Spleen (tissue), 11 donors: Measurements from ENCODE around the gene CIC. TPM values are rescaled to one million over a fixed set of nuclear protein-coding genes. Genes with fewer than 3 reads are reported as not detected.

Experiments used
- DNase-seq: peaks from one replicate; pipeline ENCODE4 v3.0.0-alpha.2; 2020
- H3K27ac ChIP-seq, 8 donors: fragments of 200-600 bp; sonication (generic) in 7 of 8; 1 replicate in 4 of 8; 2 replicates in 4 of 8; pipeline versions ENCODE4 v1.5.0 to v1.8.0; 2016 to 2021; ENCODE audit warnings: inconsistent platforms in 4 of 8, mild to moderate bottlenecking in 4 of 8, moderate library complexity in 1 of 8
- H3K27me3 ChIP-seq, 7 donors: fragments of 200-600 bp; sonication (generic) in 6 of 7; replicated peaks in 1 of 7; 1 replicate in 4 of 7; 2 replicates in 3 of 7; pipeline versions ENCODE4 v1.5.0 to v1.8.0; 2016 to 2021; ENCODE audit warnings: inconsistent platforms in 3 of 7, mild to moderate bottlenecking in 1 of 7
- H3K36me3 ChIP-seq, 6 donors: fragments of 200-600 bp; sonication (generic) in 5 of 6; 1 replicate in 4 of 6; 2 replicates in 2 of 6; pipeline versions ENCODE4 v1.5.0 to v1.8.0; 2016 to 2021; ENCODE audit warnings: inconsistent platforms in 2 of 6
- H3K4me1 ChIP-seq, 6 donors: fragments of 200-600 bp; sonication (generic) in 5 of 6; 1 replicate in 3 of 6; 2 replicates in 3 of 6; pipeline versions ENCODE4 v1.5.0 to v1.8.0; 2016 to 2021; ENCODE audit warnings: inconsistent platforms in 3 of 6
- H3K4me3 ChIP-seq, 8 donors: fragments of 200-600 bp; sonication (generic) in 7 of 8; 1 replicate in 4 of 8; 2 replicates in 4 of 8; pipeline versions ENCODE4 v1.5.0 to v1.8.0; 2016 to 2021; ENCODE audit warnings: inconsistent platforms in 4 of 8, mild to moderate bottlenecking in 4 of 8, moderate library complexity in 2 of 8
- H3K9me3 ChIP-seq, 8 donors: fragments of 200-600 bp; sonication (generic) in 7 of 8; 1 replicate in 4 of 8; 2 replicates in 4 of 8; pipeline versions ENCODE4 v1.5.0 to v1.8.0; 2016 to 2021; ENCODE audit warnings: inconsistent platforms in 4 of 8
- CTCF ChIP-seq, 11 experiments: fragments of 200-600 bp in 7 of 11; fragments of 450-650 bp in 4 of 11; sonication (generic) in 4 of 11; IDR thresholded peaks in 8 of 11; conservative IDR thresholded peaks in 3 of 11; 1 replicate in 7 of 11; 2 replicates in 4 of 11; pipeline versions ENCODE4 v1.4.0 to v1.8.0; 2016 to 2021; ENCODE audit warnings: antibody characterized with exemption in 11 of 11, inconsistent platforms in 4 of 11, mild to moderate bottlenecking in 1 of 11
- POLR2A ChIP-seq, 3 donors: fragments of 450-650 bp; IDR thresholded peaks; one replicate each; pipeline ENCODE4 v1.5.1; 2017; ENCODE audit warnings: antibody characterized with exemption in 3 of 3, mild to moderate bottlenecking in 1 of 3
- POLR2AphosphoS5 ChIP-seq, 3 donors: sonication (generic); formaldehyde crosslinking; IDR thresholded peaks; one replicate each; pipeline ENCODE4 v1.5.1; 2017; ENCODE audit warnings: antibody characterized with exemption in 3 of 3
- WGBS, 5 donors: extraction: QIAGEN DNeasy Blood & Tissue Kit in 3 of 5; methylation state at CpG; one replicate each; pipeline versions ENCODE4 v1.1.5 to v1.1.7; 2013 to 2018; 5-methylcytosine and 5-hydroxymethylcytosine counted together
- intact Hi-C: fragments of 100-400 bp; cut with DNase I; formaldehyde crosslinking; loops from one replicate; pipeline ENCODE4 v1.15.0; 2023; ENCODE audit warnings: low total_unique reads
- polyA plus RNA-seq, 3 donors: library from polyadenylated mRNA; stranded (reverse); fragments of 200-250 nt; gene quantifications; one replicate each; pipeline ENCODE4 v1.2.1, GENCODE V29; 2013
- total RNA-seq, 7 donors: library from RNA; depleted of rRNA in 3 of 7; stranded (reverse); fragments of >200 nt in 3 of 7; fragmentation: NEBNext Ultra II Directional in 4 of 7; extraction: Animal tissue kit (Norgen Biotek cat#: 25700) in 4 of 7; gene quantifications; one replicate each; pipeline versions ENCODE4 v1.1.0 to v1.2.1, GENCODE V29; 2016 to 2021
- donor health status: healthy with polysubstance abuse.
- donor health status: DM: no; HTN: no; CAD: no; lungs with moderate emphysema.
- donor health status: DM: no; HTN: no; CAD: no.
- donor health status: Bipolar disorder and iron deficiency.
- donor health status: healthy.
- donor health status: DM: no; HTN: no; CAD: no.
- donor health status: DM: yes; HTN: yes; CAD: no.

CIC gene
- total and polyA plus RNA-seq, 10 donors = 12.5 to 100 (median 69.8) TPM

- no peak for TF ChIP-seq POLR2AphosphoS5 (IDR thresholded peaks at IDR 0.05)
- no peak for TF ChIP-seq POLR2A (IDR thresholded peaks at IDR 0.05)
- TF ChIP-seq CTCF (IDR thresholded peaks at IDR 0.05 in 8 of 11, conservative IDR thresholded peaks at IDR 0.05 in 3 of 11) = no peak
- Histone ChIP-seq H3K4me3 (peak overlapping the region; percentile 16 to 69 (median 48)), H3K4me1 (peaks cover 21 to 41% (median 33%) of the 10 kb centered on the region in 6 donors), H3K9me3 (no peaks in the 10 kb centered on the region), H3K27me3 (no peaks in the 10 kb centered on the region), H3K36me3 (peaks cover 0 to 12% (median 10%) of the 10 kb centered on the region in 6 donors), H3K27ac (peak overlapping the region; percentile 97 to 100 (median 99))
- intact Hi-C loops = no loop called here
- WGBS, 5 donors = 11 to 18% (median 15%) methylated on average over 9 to 13 of the region's 13 CpGs
- DNase-seq = peak; percentile 78
These were observed 1.4 kb upstream of the CIC start for GRCh38 chr19:42267644-42268141.

GRCh38 chr19:42268142-42268703 lies 829 bp upstream of the CIC start:
- TF ChIP-seq POLR2A (IDR thresholded peaks at IDR 0.05) (peak in 1 of 3 donors; percentile 73), CTCF (IDR thresholded peaks at IDR 0.05 in 8 of 11, conservative IDR thresholded peaks at IDR 0.05 in 3 of 11) (peak in 6 of 11 experiments; percentile 8 to 33 (median 22)), POLR2AphosphoS5 (IDR thresholded peaks at IDR 0.05) (peak; percentile 85 to 97 (median 96))
- Histone ChIP-seq H3K4me1 (peaks cover 21 to 46% (median 36%) of the 10 kb centered on the region in 6 donors), H3K27me3 (no peaks in the 10 kb centered on the region), H3K27ac (peak overlapping the region; percentile 97 to 100 (median 99)), H3K4me3 (peak overlapping the region; percentile 42 to 69 (median 48)), H3K36me3 (peaks cover 0 to 17% (median 16%) of the 10 kb centered on the region in 6 donors), H3K9me3 (no peaks in the 10 kb centered on the region)
- WGBS, 5 donors = 0 to 1% (median 0%) methylated on average over 30 to 46 of the region's 46 CpGs
- intact Hi-C loops = no loop called here
- peak; percentile 99 for DNase-seq

- peaks cover 28 to 61% (median 47%) of the 10 kb centered on the region in 6 donors for H3K4me1 ChIP-seq
- H3K9me3 ChIP-seq = no peaks in the 10 kb centered on the region
- peak overlapping the region; percentile 76 to 100 (median 98) for H3K27ac ChIP-seq
- WGBS, 5 donors = 19 to 36% (median 30%) methylated on average over 8 to 10 of the region's 10 CpGs
- no peaks in the 10 kb centered on the region for H3K27me3 ChIP-seq
- H3K4me3 ChIP-seq = peak overlapping the region; percentile 33 to 69 (median 50)
- peaks cover 0 to 32% (median 31%) of the 10 kb centered on the region in 6 donors for H3K36me3 ChIP-seq
- intact Hi-C loops = no loop called here
- peak; percentile 88 for DNase-seq
- TF ChIP-seq CTCF (IDR thresholded peaks at IDR 0.05 in 8 of 11, conservative IDR thresholded peaks at IDR 0.05 in 3 of 11) (no peak), POLR2A (IDR thresholded peaks at IDR 0.05) (no peak), POLR2AphosphoS5 (IDR thresholded peaks at IDR 0.05) (no peak)
These were observed 660 bp downstream of the CIC start for GRCh38 chr19:42269478-42270345.
